HEK293 (cell line): ENCODE results near the gene CACUL1.

ENCODE experiments used
- BCL11A ChIP-seq: fragments of 450-650 bp; formaldehyde crosslinking; IDR thresholded peaks from 2 replicates; pipeline ENCODE4 v1.5.1; 2016; ENCODE audit warnings: low read depth, missing biosample characterization, missing genetic modification characterization
- GLIS2 ChIP-seq: fragments of 450-650 bp; formaldehyde crosslinking; IDR thresholded peaks from 2 replicates; pipeline ENCODE4 v1.5.1; 2016; ENCODE audit warnings: missing biosample characterization, missing genetic modification characterization
- OSR2 ChIP-seq: fragments of 450-650 bp; formaldehyde crosslinking; IDR thresholded peaks from 2 replicates; pipeline ENCODE4 v1.5.1; 2016; ENCODE audit warnings: missing biosample characterization, missing genetic modification characterization
- PBX3 ChIP-seq: sonication (generic); formaldehyde crosslinking; IDR thresholded peaks from 2 replicates; pipeline ENCODE4 v1.8.1; 2022; ENCODE audit warnings: mild to moderate bottlenecking, moderate library complexity, missing genetic modification reagents
- SALL2 ChIP-seq: fragments of 450-650 bp; formaldehyde crosslinking; IDR thresholded peaks from 2 replicates; pipeline ENCODE4 v1.5.0; 2017; ENCODE audit warnings: missing biosample characterization, mild to moderate bottlenecking, missing genetic modification characterization, borderline replicate concordance
- SCRT2 ChIP-seq: fragments of 450-650 bp; formaldehyde crosslinking; IDR thresholded peaks from 2 replicates; pipeline ENCODE4 v1.5.1; 2016; ENCODE audit warnings: missing biosample characterization, missing genetic modification characterization
- TCF7L2 ChIP-seq: IDR thresholded peaks from 2 replicates; pipeline ENCODE4 v1.6.1; 2011; ENCODE audit warnings: low read depth, mild to moderate bottlenecking, inconsistent platforms, low read length, moderate library complexity, borderline replicate concordance
- WT1 ChIP-seq: fragments of 450-650 bp; formaldehyde crosslinking; IDR thresholded peaks from 2 replicates; pipeline ENCODE4 v1.5.1; 2016; ENCODE audit warnings: missing biosample characterization, missing genetic modification characterization
- YY2 ChIP-seq: fragments of 450-650 bp; formaldehyde crosslinking; IDR thresholded peaks from 2 replicates; pipeline ENCODE4 v1.5.1; 2016; ENCODE audit warnings: missing biosample characterization, missing genetic modification characterization
- ZBTB1 ChIP-seq: fragments of 450-650 bp; formaldehyde crosslinking; IDR thresholded peaks from 2 replicates; pipeline ENCODE4 v1.5.1; 2016; ENCODE audit warnings: missing biosample characterization, missing genetic modification characterization
- ZFP3 ChIP-seq: fragments of 450-650 bp; formaldehyde crosslinking; IDR thresholded peaks from 2 replicates; pipeline ENCODE4 v1.5.1; 2016; ENCODE audit warnings: low read depth, missing biosample characterization, missing genetic modification characterization
- ZFP37 ChIP-seq: fragments of 450-650 bp; formaldehyde crosslinking; IDR thresholded peaks from 2 replicates; pipeline ENCODE4 v1.5.1; 2016; ENCODE audit warnings: missing biosample characterization, missing genetic modification characterization
- ZIC2 ChIP-seq: fragments of 450-650 bp; formaldehyde crosslinking; IDR thresholded peaks from 2 replicates; pipeline ENCODE4 v1.5.1; 2016; ENCODE audit warnings: missing biosample characterization, missing genetic modification characterization
- ZNF138 ChIP-seq: fragments of 450-650 bp; formaldehyde crosslinking; IDR thresholded peaks from 2 replicates; pipeline ENCODE4 v1.5.1; 2016; ENCODE audit warnings: missing biosample characterization, missing genetic modification characterization, borderline replicate concordance
- ZNF155 ChIP-seq: fragments of 450-650 bp; formaldehyde crosslinking; IDR thresholded peaks from 2 replicates; pipeline ENCODE4 v1.5.1; 2016; ENCODE audit warnings: missing biosample characterization, missing genetic modification characterization
- ZNF16 ChIP-seq: fragments of 450-650 bp; formaldehyde crosslinking; IDR thresholded peaks from 2 replicates; pipeline ENCODE4 v1.5.1; 2016; ENCODE audit warnings: low read depth, missing biosample characterization, missing genetic modification characterization
- ZNF211 ChIP-seq: fragments of 450-650 bp; formaldehyde crosslinking; IDR thresholded peaks from 2 replicates; pipeline ENCODE4 v1.5.1; 2016; ENCODE audit warnings: low read depth, missing biosample characterization, missing genetic modification characterization
- ZNF248 ChIP-seq: fragments of 450-650 bp; formaldehyde crosslinking; IDR thresholded peaks from 2 replicates; pipeline ENCODE4 v1.5.1; 2017; ENCODE audit warnings: missing biosample characterization, missing genetic modification characterization
- ZNF266 ChIP-seq: fragments of 450-650 bp; formaldehyde crosslinking; IDR thresholded peaks from 2 replicates; pipeline ENCODE4 v1.5.1; 2016; ENCODE audit warnings: missing biosample characterization, missing genetic modification characterization, low read depth
- ZNF426 ChIP-seq: fragments of 450-650 bp; formaldehyde crosslinking; IDR thresholded peaks from 2 replicates; pipeline ENCODE4 v1.5.1; 2017; ENCODE audit warnings: missing biosample characterization, missing genetic modification characterization, mild to moderate bottlenecking, inconsistent platforms, moderate library complexity
- ZNF521 ChIP-seq: fragments of 450-650 bp; formaldehyde crosslinking; IDR thresholded peaks from 2 replicates; pipeline ENCODE4 v1.5.1; 2017; ENCODE audit warnings: missing biosample characterization, mild to moderate bottlenecking, missing genetic modification characterization
- ZNF555 ChIP-seq: fragments of 450-650 bp; formaldehyde crosslinking; conservative IDR thresholded peaks from 2 replicates; pipeline ENCODE4 v1.5.1; 2017; ENCODE audit warnings: missing biosample characterization, mild to moderate bottlenecking, missing genetic modification characterization, inconsistent platforms
- ZNF585B ChIP-seq: fragments of 450-650 bp; formaldehyde crosslinking; IDR thresholded peaks from 2 replicates; pipeline ENCODE4 v1.5.1; 2016; ENCODE audit warnings: missing biosample characterization, missing genetic modification characterization
- ZNF701 ChIP-seq: fragments of 450-650 bp; formaldehyde crosslinking; IDR thresholded peaks from 2 replicates; pipeline ENCODE4 v1.5.1; 2016; ENCODE audit warnings: missing biosample characterization, missing genetic modification characterization
- ZNF76 ChIP-seq: fragments of 450-650 bp; formaldehyde crosslinking; IDR thresholded peaks from 2 replicates; pipeline ENCODE4; 2016; ENCODE audit warnings: low read depth, missing biosample characterization, missing genetic modification characterization, borderline replicate concordance
- ZNF843 ChIP-seq: fragments of 450-650 bp; formaldehyde crosslinking; IDR thresholded peaks from 2 replicates; pipeline ENCODE4 v1.5.1; 2016; ENCODE audit warnings: missing biosample characterization, missing genetic modification characterization
- ZSCAN30 ChIP-seq: fragments of 450-650 bp; IDR thresholded peaks from 2 replicates; pipeline ENCODE4 v1.5.1; 2018; ENCODE audit warnings: missing biosample characterization, mild to moderate bottlenecking, missing genetic modification characterization, moderate library complexity
- TF ChIP-seq, protein P1 (sequence below): fragments of 450-650 bp; formaldehyde crosslinking; IDR thresholded peaks from 2 replicates; pipeline ENCODE4 v1.5.1; 2016; ENCODE audit warnings: missing biosample characterization, missing genetic modification characterization
- TF ChIP-seq, protein P2 (sequence below): fragments of 450-650 bp; formaldehyde crosslinking; IDR thresholded peaks from 2 replicates; pipeline ENCODE4 v1.5.1; 2016; ENCODE audit warnings: missing biosample characterization, missing genetic modification characterization
- TF ChIP-seq, protein P3 (sequence below): fragments of 450-650 bp; formaldehyde crosslinking; IDR thresholded peaks from 2 replicates; pipeline ENCODE4 v1.5.1; 2016; ENCODE audit warnings: missing biosample characterization, missing genetic modification characterization, low read depth
- TF ChIP-seq, protein P4 (sequence below): fragments of 450-650 bp; formaldehyde crosslinking; IDR thresholded peaks from 2 replicates; pipeline ENCODE4 v1.5.1; 2016; ENCODE audit warnings: missing biosample characterization, missing genetic modification characterization

The CACUL1 gene

DNA sequence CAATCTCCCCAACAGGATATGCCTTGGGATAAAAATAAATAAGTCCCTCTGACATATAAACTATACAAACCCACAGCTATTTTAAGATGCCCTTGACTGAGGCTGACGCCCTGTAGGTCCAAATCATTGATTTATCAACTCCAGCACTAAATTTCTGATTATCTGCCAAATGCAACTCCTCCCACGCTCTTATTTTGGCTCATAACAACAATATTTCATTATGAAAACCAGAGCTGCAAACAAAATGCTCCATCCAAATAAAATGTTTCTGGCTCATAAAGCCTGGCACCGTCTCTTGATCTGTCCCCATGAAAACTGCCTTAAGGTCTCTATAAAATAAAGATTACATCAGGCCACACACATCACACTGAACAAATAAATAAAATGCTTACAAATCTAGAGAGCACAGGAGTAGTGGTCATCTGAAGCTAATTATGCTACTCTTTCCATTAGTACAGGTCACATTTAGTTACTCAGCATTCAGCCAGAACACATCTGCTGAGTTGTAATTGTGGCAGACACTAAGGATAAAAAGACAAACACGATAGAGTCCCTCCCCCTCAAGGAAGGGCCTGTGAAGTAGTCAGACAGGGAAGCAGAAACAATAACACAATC lies 28.8 kb downstream of the CACUL1 start (continued):
- 0 out of 2 replicates have a peak, but pooled peaks have one; percentile 22 for TF ChIP-seq ZSCAN30
- no peak for TF ChIP-seq WT1
- no peak for TF ChIP-seq ZNF521
- peak; percentile 92 for TF ChIP-seq OSR2 (tag by site-specific recombination)
- peak; percentile 57; the same call in 1 of the 2 replicates for TF ChIP-seq TCF7L2
- no peak for TF ChIP-seq ZFP37 (tag by site-specific recombination)
- TF ChIP-seq ZNF248: no peak
- no peak for TF ChIP-seq SCRT2 (tag by site-specific recombination)
- TF ChIP-seq ZNF266 (tag by site-specific recombination): no peak
- TF ChIP-seq ZNF555 (tag by site-specific recombination): no peak
- TF ChIP-seq ZNF585B (tag by site-specific recombination): no peak
- TF ChIP-seq ZBTB1: 0 out of 2 replicates have a peak, but pooled peaks have one; percentile 24
- no peak for TF ChIP-seq ZNF76 (tag by site-specific recombination)
- no peak for TF ChIP-seq ZNF426 (tag by site-specific recombination)
- TF ChIP-seq ZNF138 (tag by site-specific recombination): no peak
- no peak for TF ChIP-seq SALL2
- TF ChIP-seq ZNF211: no peak
- no peak for TF ChIP-seq YY2
- TF ChIP-seq ZNF843 (tag by site-specific recombination): peak; percentile 89
- TF ChIP-seq ZFP3 (tag by site-specific recombination): no peak
- no peak for TF ChIP-seq PBX3 (CRISPR knock-in tag)
- TF ChIP-seq, protein P1, sequence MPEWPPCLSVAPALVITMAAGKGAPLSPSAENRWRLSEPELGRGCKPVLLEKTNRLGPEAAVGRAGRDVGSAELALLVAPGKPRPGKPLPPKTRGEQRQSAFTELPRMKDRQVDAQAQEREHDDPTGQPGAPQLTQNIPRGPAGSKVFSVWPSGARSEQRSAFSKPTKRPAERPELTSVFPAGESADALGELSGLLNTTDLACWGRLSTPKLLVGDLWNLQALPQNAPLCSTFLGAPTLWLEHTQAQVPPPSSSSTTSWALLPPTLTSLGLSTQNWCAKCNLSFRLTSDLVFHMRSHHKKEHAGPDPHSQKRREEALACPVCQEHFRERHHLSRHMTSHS (tag by site-specific recombination): no peak
- TF ChIP-seq, protein P2, sequence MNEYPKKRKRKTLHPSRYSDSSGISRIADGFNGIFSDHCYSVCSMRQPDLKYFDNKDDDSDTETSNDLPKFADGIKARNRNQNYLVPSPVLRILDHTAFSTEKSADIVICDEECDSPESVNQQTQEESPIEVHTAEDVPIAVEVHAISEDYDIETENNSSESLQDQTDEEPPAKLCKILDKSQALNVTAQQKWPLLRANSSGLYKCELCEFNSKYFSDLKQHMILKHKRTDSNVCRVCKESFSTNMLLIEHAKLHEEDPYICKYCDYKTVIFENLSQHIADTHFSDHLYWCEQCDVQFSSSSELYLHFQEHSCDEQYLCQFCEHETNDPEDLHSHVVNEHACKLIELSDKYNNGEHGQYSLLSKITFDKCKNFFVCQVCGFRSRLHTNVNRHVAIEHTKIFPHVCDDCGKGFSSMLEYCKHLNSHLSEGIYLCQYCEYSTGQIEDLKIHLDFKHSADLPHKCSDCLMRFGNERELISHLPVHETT: no peak
- TF ChIP-seq ZNF155 (tag by site-specific recombination): no peak
- no peak for TF ChIP-seq ZNF701 (tag by site-specific recombination)
- TF ChIP-seq ZIC2 (tag by site-specific recombination): no peak
- TF ChIP-seq, protein P3, sequence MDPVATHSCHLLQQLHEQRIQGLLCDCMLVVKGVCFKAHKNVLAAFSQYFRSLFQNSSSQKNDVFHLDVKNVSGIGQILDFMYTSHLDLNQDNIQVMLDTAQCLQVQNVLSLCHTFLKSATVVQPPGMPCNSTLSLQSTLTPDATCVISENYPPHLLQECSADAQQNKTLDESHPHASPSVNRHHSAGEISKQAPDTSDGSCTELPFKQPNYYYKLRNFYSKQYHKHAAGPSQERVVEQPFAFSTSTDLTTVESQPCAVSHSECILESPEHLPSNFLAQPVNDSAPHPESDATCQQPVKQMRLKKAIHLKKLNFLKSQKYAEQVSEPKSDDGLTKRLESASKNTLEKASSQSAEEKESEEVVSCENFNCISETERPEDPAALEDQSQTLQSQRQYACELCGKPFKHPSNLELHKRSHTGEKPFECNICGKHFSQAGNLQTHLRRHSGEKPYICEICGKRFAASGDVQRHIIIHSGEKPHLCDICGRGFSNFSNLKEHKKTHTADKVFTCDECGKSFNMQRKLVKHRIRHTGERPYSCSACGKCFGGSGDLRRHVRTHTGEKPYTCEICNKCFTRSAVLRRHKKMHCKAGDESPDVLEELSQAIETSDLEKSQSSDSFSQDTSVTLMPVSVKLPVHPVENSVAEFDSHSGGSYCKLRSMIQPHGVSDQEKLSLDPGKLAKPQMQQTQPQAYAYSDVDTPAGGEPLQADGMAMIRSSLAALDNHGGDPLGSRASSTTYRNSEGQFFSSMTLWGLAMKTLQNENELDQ (tag by site-specific recombination): no peak
- TF ChIP-seq, protein P4, sequence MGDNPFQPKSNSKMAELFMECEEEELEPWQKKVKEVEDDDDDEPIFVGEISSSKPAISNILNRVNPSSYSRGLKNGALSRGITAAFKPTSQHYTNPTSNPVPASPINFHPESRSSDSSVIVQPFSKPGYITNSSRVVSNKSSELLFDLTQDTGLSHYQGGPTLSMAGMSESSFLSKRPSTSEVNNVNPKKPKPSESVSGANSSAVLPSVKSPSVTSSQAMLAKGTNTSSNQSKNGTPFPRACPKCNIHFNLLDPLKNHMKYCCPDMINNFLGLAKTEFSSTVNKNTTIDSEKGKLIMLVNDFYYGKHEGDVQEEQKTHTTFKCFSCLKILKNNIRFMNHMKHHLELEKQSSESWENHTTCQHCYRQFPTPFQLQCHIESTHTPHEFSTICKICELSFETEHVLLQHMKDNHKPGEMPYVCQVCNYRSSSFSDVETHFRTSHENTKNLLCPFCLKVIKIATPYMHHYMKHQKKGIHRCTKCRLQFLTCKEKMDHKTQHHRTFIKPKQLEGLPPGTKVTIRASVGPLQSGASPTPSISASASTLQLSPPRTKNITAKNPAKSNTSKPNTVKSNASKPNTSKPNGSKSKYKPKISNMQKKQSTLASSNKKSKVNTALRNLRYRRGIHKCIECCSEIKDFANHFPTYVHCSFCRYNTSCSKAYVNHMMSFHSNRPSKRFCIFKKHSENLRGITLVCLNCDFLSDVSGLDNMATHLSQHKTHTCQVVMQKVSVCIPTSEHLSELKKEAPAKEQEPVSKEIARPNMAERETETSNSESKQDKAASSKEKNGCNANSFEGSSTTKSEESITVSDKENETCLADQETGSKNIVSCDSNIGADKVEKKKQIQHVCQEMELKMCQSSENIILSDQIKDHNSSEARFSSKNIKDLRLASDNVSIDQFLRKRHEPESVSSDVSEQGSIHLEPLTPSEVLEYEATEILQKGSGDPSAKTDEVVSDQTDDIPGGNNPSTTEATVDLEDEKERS (tag by site-specific recombination): no peak
- peak; percentile 89; the same call in 1 of the 2 replicates for TF ChIP-seq BCL11A (tag by site-specific recombination)
- TF ChIP-seq GLIS2 (tag by site-specific recombination): no peak
- no peak for TF ChIP-seq ZNF16 (tag by site-specific recombination)
